Hematopoietic multipotent progenitor cell treated with erythropoietin and hydrocortisone succinate and interleukin-3 and kit ligand, for 17 days (in vitro differentiated cells): ENCODE results near the gene ADAMTSL3.
"Not testable (repeated sequence)": the region's sequence is repeated elsewhere in the genome, so short reads cannot be mapped to it uniquely, and the experiment has no call there.

Source experiments
- DNase-seq: peaks from one replicate; pipeline ENCODE4 v3.0.0-alpha.2; 2015; ENCODE audit warnings: low spot score

The ADAMTSL3 gene

GRCh38 chr15:84042434-84043056 is 388.6 kb downstream of the ADAMTSL3 start:
- not testable (repeated sequence) for DNase-seq

GRCh38 chr15:84046064-84046637 is 392.2 kb downstream of the ADAMTSL3 start:
- DNase-seq: no peak

GRCh38 chr15:84049480-84049879 is 395.6 kb downstream of the ADAMTSL3 start:
- DNase-seq: not testable (repeated sequence)

GRCh38 chr15:84050076-84050475 is 396.2 kb downstream of the ADAMTSL3 start:
- DNase-seq: no peak

GRCh38 chr15:84051146-84051545 is 397.2 kb downstream of the ADAMTSL3 start:
- not testable (repeated sequence) for DNase-seq

- not testable (repeated sequence) for DNase-seq
Measured at GRCh38 chr15:84054544-84054943, 400.6 kb downstream of the ADAMTSL3 start.

- no peak for DNase-seq
Measured at GRCh38 chr15:84057714-84058331, 403.9 kb downstream of the ADAMTSL3 start.

- not testable (repeated sequence) for DNase-seq
Measured at GRCh38 chr15:84063674-84064073, 409.8 kb downstream of the ADAMTSL3 start.

GRCh38 chr15:84068674-84069073 is 414.8 kb downstream of the ADAMTSL3 start:
- not testable (repeated sequence) for DNase-seq

- not testable (repeated sequence) for DNase-seq
Measured at GRCh38 chr15:84078038-84078437, 424.1 kb downstream of the ADAMTSL3 start.

- DNase-seq: not testable (repeated sequence)
Measured at GRCh38 chr15:84079325-84079884, 425.5 kb downstream of the ADAMTSL3 start.

GRCh38 chr15:84079885-84080777 is 426.2 kb downstream of the ADAMTSL3 start:
- DNase-seq: no peak

- DNase-seq: not testable (repeated sequence)
Measured at GRCh38 chr15:84080778-84081084, 426.8 kb downstream of the ADAMTSL3 start.

GRCh38 chr15:84081391-84082168 is 427.7 kb downstream of the ADAMTSL3 start:
- DNase-seq: no peak

- no peak for DNase-seq
Measured at GRCh38 chr15:84082739-84083138, 428.8 kb downstream of the ADAMTSL3 start.

GRCh38 chr15:84086071-84086470 is 432.1 kb downstream of the ADAMTSL3 start:
- not testable (repeated sequence) for DNase-seq
